ENCODE data around the gene SYVN1. TPM values are rescaled to one million over a fixed set of nuclear protein-coding genes. Genes with fewer than 3 reads are reported as not detected.

SYVN1 gene
- total RNA-seq, 1 experiment from 2014 or later: 64.3 TPM

- ATAC-seq (no peak), DNase-seq (ENCODE audit: low read depth, low spot score) (no peak)
- in situ Hi-C loops (cut with HindIII; ENCODE audit: low pct_unique_long_range_greater_than_20kb, low sequenced_read_pairs): no loop called here
- no peaks in the 10 kb centered on the region for H3K36me3 ChIP-seq (ENCODE audit: control insufficient read depth, insufficient read depth, low read length)
- H3K4me3 ChIP-seq (ENCODE audit: low read depth in 2 of 2, low read length in 2 of 2): no peak overlapping the region
- H3K27me3 ChIP-seq (ENCODE audit: control insufficient read depth, insufficient read depth, low read length): no peaks in the 10 kb centered on the region
- BruUV-seq (replicated peaks): no TSS peak
- no peaks in the 10 kb centered on the region for H3K9me3 ChIP-seq (ENCODE audit: control insufficient read depth, insufficient read depth, low read depth, low read length)
- ChIA-PET POLR2A (no interaction called here), CTCF (no interaction called here)
- intact Hi-C loops (cut with micrococcal nuclease; ENCODE audit: unreplicated experiment): loop anchor here (10.0 kb wide), 1 partner anchor 270 kb away; the partner anchor contains the start of gene CDC42BPG
- TF ChIP-seq SIN3A (IDR thresholded peaks at IDR 0.05; ENCODE audit: borderline replicate concordance, insufficient read depth, low read depth, low read length) (no peak), CTCF (IDR thresholded peaks at IDR 0.05) (no peak), REST (IDR thresholded peaks at IDR 0.05; ENCODE audit: insufficient read depth in 1 of 2, low read depth in 2 of 2, low read length in 1 of 2) (no peak), POLR2AphosphoS5 (IDR thresholded peaks at IDR 0.05; ENCODE audit: low read depth, low read length) (peak; percentile 46; the same call in 1 of the 2 replicates), TCF7L2 (IDR thresholded peaks at IDR 0.05; ENCODE audit: low read depth, low read length) (no peak)
- H3K27ac ChIP-seq (ENCODE audit: low read length): no peak overlapping the region
- peaks cover 30% of the 10 kb centered on the region for H3K4me1 ChIP-seq (ENCODE audit: control insufficient read depth, insufficient read depth, low read length)
Observed at GRCh38 chr11:65114538-65115171, 19.7 kb downstream of the SYVN1 start.

- Histone ChIP-seq H3K27me3 (ENCODE audit: control insufficient read depth, insufficient read depth, low read length) (no peaks in the 10 kb centered on the region), H3K4me3 (ENCODE audit: low read depth in 2 of 2, low read length in 2 of 2) (no peak overlapping the region), H3K36me3 (ENCODE audit: control insufficient read depth, insufficient read depth, low read length) (no peaks in the 10 kb centered on the region), H3K27ac (ENCODE audit: low read length) (no peak overlapping the region), H3K4me1 (ENCODE audit: control insufficient read depth, insufficient read depth, low read length) (peaks cover 30% of the 10 kb centered on the region), H3K9me3 (ENCODE audit: control insufficient read depth, insufficient read depth, low read depth, low read length) (no peaks in the 10 kb centered on the region)
- TF ChIP-seq POLR2AphosphoS5 (IDR thresholded peaks at IDR 0.05; ENCODE audit: low read depth, low read length) (no peak), CTCF (IDR thresholded peaks at IDR 0.05) (no peak), TCF7L2 (IDR thresholded peaks at IDR 0.05; ENCODE audit: low read depth, low read length) (no peak), REST (IDR thresholded peaks at IDR 0.05; ENCODE audit: insufficient read depth in 1 of 2, low read depth in 2 of 2, low read length in 1 of 2) (no peak), SIN3A (IDR thresholded peaks at IDR 0.05; ENCODE audit: borderline replicate concordance, insufficient read depth, low read depth, low read length) (no peak)
- intact Hi-C loops (cut with micrococcal nuclease; ENCODE audit: unreplicated experiment) (loop anchor here (10.0 kb wide), 1 partner anchor 269 kb away; the partner anchor contains the start of gene CDC42BPG), in situ Hi-C loops (cut with HindIII; ENCODE audit: low pct_unique_long_range_greater_than_20kb, low sequenced_read_pairs) (no loop called here)
- POLR2A ChIA-PET: interaction anchor here (0.6 kb wide), 1 partner anchor 12 kb away, joined by 7 read pairs; no protein-coding TSS in a partner anchor
- ATAC-seq (no peak), DNase-seq (ENCODE audit: low read depth, low spot score) (no peak)
- TSS peak; percentile 70 for BruUV-seq (replicated peaks)
- CTCF ChIA-PET: interaction anchor here (0.7 kb wide), 1 partner anchor 203 kb away, joined by 3 read pairs; no protein-coding TSS in a partner anchor
Observed at GRCh38 chr11:65113839-65114238, 20.5 kb downstream of the SYVN1 start.
